Activated B cell treated with CpG ODN at 0.5 μM for 24 hours (primary cell): Measurements from ENCODE around the gene FBXL19. TPM values are rescaled to one million over a fixed set of nuclear protein-coding genes. Genes with fewer than 3 reads are reported as not detected.

Experiments used
- ATAC-seq: fragments of 200-7000 bp; cut with Tn5 transposase; one replicate; pipeline ENCODE4 v1.10.0; 2021; ENCODE audit warnings: low read depth, mild to moderate bottlenecking, moderate library complexity
- CTCF ChIA-PET: fragments of 350-600 bp; sonication (Branson Sonifier 250); formaldehyde crosslinking; loops from one replicate; lab custom pipeline; 2021; ENCODE audit warnings: antibody characterized with exemption; lab: Charles Lee
- POLR2A ChIA-PET: fragments of 350-600 bp; sonication (Branson Sonifier 250); formaldehyde crosslinking; loops from one replicate; lab custom pipeline; 2021; ENCODE audit warnings: antibody characterized with exemption; lab: Charles Lee
- DNase-seq: peaks from one replicate; pipeline ENCODE4 v3.0.0; 2022
- H3K27ac Mint-ChIP-seq: one replicate; pipeline ENCODE4 v1.8.0; 2020; ENCODE audit warnings: mixed read lengths
- H3K27me3 Mint-ChIP-seq: one replicate; pipeline ENCODE4 v1.8.0; 2021; ENCODE audit warnings: mixed read lengths
- H3K36me3 Mint-ChIP-seq: one replicate; pipeline ENCODE4 v1.8.0; 2021; ENCODE audit warnings: low read depth, mixed read lengths
- H3K4me1 Mint-ChIP-seq: one replicate; pipeline ENCODE4 v1.8.0; 2021; ENCODE audit warnings: mixed read lengths
- H3K4me3 Mint-ChIP-seq: one replicate; pipeline ENCODE4 v1.8.0; 2020; ENCODE audit warnings: mild to moderate bottlenecking, mixed read lengths
- H3K9me3 Mint-ChIP-seq: one replicate; pipeline ENCODE4 v1.8.0; 2020; ENCODE audit warnings: mixed read lengths
- CTCF ChIP-seq: fragments of 200-600 bp; IDR thresholded peaks from one replicate; pipeline ENCODE4 v1.8.0; 2022; ENCODE audit warnings: antibody characterized with exemption, mild to moderate bottlenecking
- intact Hi-C: fragments of 100-400 bp; cut with micrococcal nuclease; formaldehyde crosslinking; loops from one replicate; pipeline ENCODE4 v1.15.1; 2024
- total RNA-seq: library from RNA; stranded (reverse); gene quantifications from 2 replicates; pipeline ENCODE4 v1.2.3, GENCODE V29; 2022

Gene FBXL19
- total RNA-seq, 1 donor from 2014 or later: 24.2 TPM

DNA sequence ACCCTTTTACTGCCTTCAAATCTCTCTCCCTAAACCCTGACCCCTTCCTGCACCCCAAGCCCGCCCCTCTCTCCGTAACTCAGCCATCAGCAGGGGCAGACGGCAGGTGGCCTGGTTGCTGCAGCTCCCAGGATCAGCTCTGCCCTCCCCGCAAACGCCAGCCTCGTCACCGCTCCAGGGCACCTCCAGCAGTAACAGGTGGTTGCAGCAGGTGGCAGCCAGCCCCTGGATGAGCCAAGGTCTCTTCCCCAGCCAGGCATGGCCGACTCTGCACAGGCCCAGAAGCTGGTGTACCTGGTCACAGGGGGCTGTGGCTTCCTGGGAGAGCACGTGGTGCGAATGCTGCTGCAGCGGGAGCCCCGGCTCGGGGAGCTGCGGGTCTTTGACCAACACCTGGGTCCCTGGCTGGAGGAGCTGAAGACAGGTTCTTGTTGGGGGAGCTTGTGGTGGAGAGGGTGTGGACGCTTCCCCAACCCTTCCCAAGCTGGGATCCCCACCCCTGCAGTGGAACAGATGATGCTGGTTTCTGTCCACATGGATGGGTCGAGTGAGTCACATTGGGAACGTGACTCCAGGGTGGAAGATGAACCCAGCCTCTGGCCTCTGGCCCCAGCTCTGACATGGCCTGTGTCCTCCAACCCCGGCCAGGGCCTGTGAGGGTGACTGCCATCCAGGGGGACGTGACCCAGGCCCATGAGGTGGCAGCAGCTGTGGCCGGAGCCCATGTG, 62.2 kb downstream of the FBXL19 start:
- no peaks in the 10 kb centered on the region for H3K9me3 Mint-ChIP-seq
- TF ChIP-seq CTCF: no peak
- ATAC-seq (no peak), DNase-seq (no peak)
- no peak overlapping the region for H3K27ac Mint-ChIP-seq
- ChIA-PET CTCF (interaction anchor here (0.9 to 4.6 kb wide), 11 partner anchors 9 to 883 kb away, joined by 3 to 36 read pairs (median 6); partner anchors contain the start of genes KAT8, ZNF646, ZNF668 and ZNF843), POLR2A (interaction anchor here (0.5 to 2.1 kb wide), 9 partner anchors 9 to 884 kb away, joined by 3 to 7 read pairs (median 4); partner anchors contain the start of genes FUS and PYDC1)
- H3K4me3 Mint-ChIP-seq: no peak overlapping the region
- H3K27me3 Mint-ChIP-seq: no peaks in the 10 kb centered on the region
- peaks cover 36% of the 10 kb centered on the region for H3K36me3 Mint-ChIP-seq
- H3K4me1 Mint-ChIP-seq: no peaks in the 10 kb centered on the region
- intact Hi-C loops: loop anchor here (1.0 kb wide), 6 partner anchors 111 to 883 kb away; no protein-coding TSS in a partner anchor

DNA sequence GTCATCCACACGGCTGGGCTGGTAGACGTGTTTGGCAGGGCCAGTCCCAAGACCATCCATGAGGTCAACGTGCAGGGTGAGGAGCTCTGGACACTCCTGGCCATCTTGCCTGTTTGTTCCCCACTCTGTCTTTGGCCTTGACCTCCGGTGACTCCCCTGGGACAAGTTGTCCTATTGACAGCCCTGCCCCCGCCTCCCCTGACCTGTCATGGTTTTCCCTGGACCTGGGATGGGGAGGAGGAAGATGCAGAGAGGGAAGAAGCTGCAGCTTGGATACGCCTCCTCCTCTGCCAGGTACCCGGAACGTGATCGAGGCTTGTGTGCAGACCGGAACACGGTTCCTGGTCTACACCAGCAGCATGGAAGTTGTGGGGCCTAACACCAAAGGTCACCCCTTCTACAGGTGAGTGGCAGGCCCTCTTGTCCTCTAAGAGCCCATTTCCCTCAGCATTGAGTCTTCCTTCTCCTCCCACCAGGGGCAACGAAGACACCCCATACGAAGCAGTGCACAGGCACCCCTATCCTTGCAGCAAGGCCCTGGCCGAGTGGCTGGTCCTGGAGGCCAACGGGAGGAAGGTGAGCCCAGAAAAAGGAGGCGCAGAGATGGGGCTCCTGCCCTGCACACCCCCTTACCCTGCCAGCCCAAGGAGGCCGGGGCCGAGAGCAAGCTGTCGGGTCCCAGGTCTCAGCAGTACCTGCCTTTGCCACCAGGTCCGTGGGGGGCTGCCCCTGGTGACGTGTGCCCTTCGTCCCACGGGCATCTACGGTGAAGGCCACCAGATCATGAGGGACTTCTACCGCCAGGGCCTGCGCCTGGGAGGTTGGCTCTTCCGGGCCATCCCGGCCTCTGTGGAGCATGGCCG, 63.0 kb downstream of the FBXL19 start:
- intact Hi-C loops: no loop called here
- CTCF ChIA-PET: interaction anchor here (1.0 to 4.6 kb wide), 6 partner anchors 9 to 882 kb away, joined by 3 to 36 read pairs (median 16); partner anchors contain the start of gene ZNF843
- H3K4me1 Mint-ChIP-seq: no peaks in the 10 kb centered on the region
- peaks cover 31% of the 10 kb centered on the region for H3K36me3 Mint-ChIP-seq
- DNase-seq: no peak
- no peak overlapping the region for H3K27ac Mint-ChIP-seq
- H3K27me3 Mint-ChIP-seq: no peaks in the 10 kb centered on the region
- POLR2A ChIA-PET: interaction anchor here (0.6 to 2.1 kb wide), 6 partner anchors 11 to 359 kb away, joined by 3 to 5 read pairs (median 4); partner anchors contain the start of genes FUS and PYDC1
- no peaks in the 10 kb centered on the region for H3K9me3 Mint-ChIP-seq
- ATAC-seq: no peak
- H3K4me3 Mint-ChIP-seq: no peak overlapping the region
- TF ChIP-seq CTCF: no peak

DNA sequence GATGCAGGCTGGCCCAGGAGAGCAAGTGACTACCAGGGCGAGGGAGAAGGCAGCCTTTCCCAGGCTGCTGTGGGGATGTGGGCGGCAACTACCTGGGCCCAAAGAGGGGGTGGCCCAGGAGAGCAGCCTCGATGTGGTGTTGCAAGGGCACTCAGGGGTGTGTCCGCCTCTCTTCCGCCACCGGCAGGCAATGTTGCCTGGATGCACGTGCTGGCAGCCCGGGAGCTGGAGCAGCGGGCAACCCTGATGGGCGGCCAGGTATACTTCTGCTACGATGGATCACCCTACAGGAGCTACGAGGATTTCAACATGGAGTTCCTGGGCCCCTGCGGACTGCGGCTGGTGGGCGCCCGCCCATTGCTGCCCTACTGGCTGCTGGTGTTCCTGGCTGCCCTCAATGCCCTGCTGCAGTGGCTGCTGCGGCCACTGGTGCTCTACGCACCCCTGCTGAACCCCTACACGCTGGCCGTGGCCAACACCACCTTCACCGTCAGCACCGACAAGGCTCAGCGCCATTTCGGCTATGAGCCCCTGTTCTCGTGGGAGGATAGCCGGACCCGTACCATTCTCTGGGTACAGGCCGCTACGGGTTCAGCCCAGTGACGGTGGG, 64.3 kb downstream of the FBXL19 start:
- Mint-ChIP-seq H3K27ac (no peak overlapping the region), H3K27me3 (no peaks in the 10 kb centered on the region), H3K4me3 (no peak overlapping the region), H3K9me3 (no peaks in the 10 kb centered on the region), H3K36me3 (peaks cover 19% of the 10 kb centered on the region), H3K4me1 (no peaks in the 10 kb centered on the region)
- DNase-seq (no peak), ATAC-seq (no peak)
- ChIA-PET POLR2A (no interaction called here), CTCF (no interaction called here)
- no peak for TF ChIP-seq CTCF
- intact Hi-C loops: no loop called here

- DNase-seq (no peak), ATAC-seq (no peak)
- no peaks in the 10 kb centered on the region for H3K9me3 Mint-ChIP-seq
- H3K27ac Mint-ChIP-seq: no peak overlapping the region
- intact Hi-C loops: no loop called here
- CTCF ChIA-PET: no interaction called here
- H3K36me3 Mint-ChIP-seq: peaks cover 1% of the 10 kb centered on the region
- POLR2A ChIA-PET: no interaction called here
- H3K4me1 Mint-ChIP-seq: peaks cover 1% of the 10 kb centered on the region
- TF ChIP-seq CTCF: no peak
- no peaks in the 10 kb centered on the region for H3K27me3 Mint-ChIP-seq
- no peak overlapping the region for H3K4me3 Mint-ChIP-seq
These were observed 66.2 kb downstream of the FBXL19 start for GRCh38 chr16:30989469-30990047.
